K562 (cell line): ENCODE data around the gene CREG2. TPM values are rescaled to one million over a fixed set of nuclear protein-coding genes. Genes with fewer than 3 reads are reported as not detected.

Source experiments
- ATAC-seq: fragments of 200-7000 bp; cut with Tn5 transposase; 3 replicates; pipeline ENCODE4 v1.9.1; 2020; ENCODE audit warnings: moderate library complexity
- BruUV-seq: library from RNA; stranded (reverse); fragments of 400-500 nt; replicated peaks from 2 replicates; lab custom pipeline; 2021; lab: Mats Ljungman, UMichigan
- CTCF ChIA-PET: fragments of 300-600 bp; formaldehyde crosslinking; extraction: SDS; loops from one replicate; lab custom pipeline; 2021; ENCODE audit warnings: low intra/inter-chr PET ratio; lab: Yijun Ruan, JAX
- POLR2A ChIA-PET: fragments of 300-600, 350-650 bp; sonication (Branson Sonifier 250); formaldehyde crosslinking; extraction: SDS; loops from one replicate; lab custom pipeline; 2021; ENCODE audit warnings: antibody characterized with exemption, inconsistent platforms; lab: Yijun Ruan, JAX
- DNase-seq, 4 experiments: peaks; one replicate each; pipeline versions ENCODE4 v3.0.0 to v3.0.0-alpha.2; 2011 to 2018; ENCODE audit warnings: low spot score in 3 of 4, mixed read lengths in 3 of 4; ENCODE audit errors: extremely low read depth in 1 of 4
- FAIRE-seq: peaks from 2 replicates; lab custom pipeline; 2011; peaks lifted over from hg19 to GRCh38; lab: Jason Lieb, UNC
- H2AFZ ChIP-seq: 2 replicates; pipeline ENCODE4 v1.6.0; 2011; ENCODE audit warnings: low read depth, low read length, control low read depth, inconsistent platforms
- H3K27ac ChIP-seq: fragments of 200-600 bp; 3 replicates; pipeline ENCODE4 v1.8.0; 2011; ENCODE audit warnings: low read depth, mild to moderate bottlenecking, control low read depth, inconsistent platforms, low read length, moderate library complexity, mixed read lengths; ENCODE audit errors: extremely low read depth
- H3K27me3 ChIP-seq, 2 experiments: fragments of 300-600 bp in 1 of 2; 2 replicates in 1 of 2; 3 replicates in 1 of 2; pipeline versions ENCODE4 v1.6.0 to v1.8.0; 2011; ENCODE audit warnings: inconsistent platforms in 2 of 2, low read length in 2 of 2, mild to moderate bottlenecking in 1 of 2, mixed read lengths in 1 of 2, moderate library complexity in 1 of 2; ENCODE audit not compliant: control insufficient read depth in 2 of 2, insufficient read depth in 2 of 2
- H3K36me3 ChIP-seq: fragments of 300-600 bp; 3 replicates; pipeline ENCODE4 v1.8.0; 2011; ENCODE audit warnings: mild to moderate bottlenecking, low read length, inconsistent platforms; ENCODE audit not compliant: control insufficient read depth, insufficient read depth
- H3K4me1 ChIP-seq, 2 experiments: fragments of 200-600 bp in 1 of 2; replicated peaks in 1 of 2; 2 replicates in 1 of 2; 3 replicates in 1 of 2; pipeline versions ENCODE4 v1.5.1 to v1.8.0; 2011; ENCODE audit warnings: inconsistent platforms in 2 of 2, low read length in 2 of 2, mild to moderate bottlenecking in 1 of 2, mixed read lengths in 1 of 2, moderate library complexity in 1 of 2; ENCODE audit not compliant: control insufficient read depth in 2 of 2, insufficient read depth in 2 of 2
- H3K4me2 ChIP-seq: 2 replicates; pipeline ENCODE4 v1.6.1; 2011; ENCODE audit warnings: low read length, control low read depth, inconsistent platforms, mixed read lengths; ENCODE audit not compliant: insufficient read depth
- H3K4me3 ChIP-seq: fragments of 200-600 bp; sonication (generic), shearing (Covaris generic); 2 replicates; pipeline ENCODE4 v1.5.1; 2016; ENCODE audit warnings: control low read depth, inconsistent platforms
- H3K79me2 ChIP-seq: fragments of 200-600 bp; 3 replicates; pipeline ENCODE4 v1.8.0; 2011; ENCODE audit warnings: low read length, inconsistent platforms; ENCODE audit not compliant: control insufficient read depth, insufficient read depth
- H3K9ac ChIP-seq, 2 experiments: 2 replicates each; pipeline versions ENCODE4 v1.6.0 to v1.6.1; 2011; ENCODE audit warnings: low read depth in 2 of 2, low read length in 2 of 2, control low read depth in 1 of 2, inconsistent platforms in 1 of 2, mild to moderate bottlenecking in 1 of 2, mixed read lengths in 1 of 2; ENCODE audit not compliant: insufficient read depth in 1 of 2
- H3K9me1 ChIP-seq: one replicate; pipeline ENCODE4 v1.6.0; 2011; ENCODE audit warnings: inconsistent platforms, mild to moderate bottlenecking, low read length, moderate library complexity; ENCODE audit not compliant: control insufficient read depth, insufficient read depth
- H3K9me3 ChIP-seq: replicated peaks from 2 replicates; pipeline ENCODE4 v1.5.1; 2011; ENCODE audit warnings: low read depth, low read length, inconsistent platforms; ENCODE audit not compliant: control insufficient read depth, insufficient read depth
- H4K20me1 ChIP-seq: replicated peaks from 2 replicates; pipeline ENCODE4 v1.6.1; 2011; ENCODE audit warnings: low read length, inconsistent platforms, mixed read lengths; ENCODE audit not compliant: control insufficient read depth, insufficient read depth
- CHAMP1 ChIP-seq: fragments of 450-650 bp; IDR thresholded peaks from 2 replicates; pipeline ENCODE4 v1.6.1; 2016; ENCODE audit warnings: mild to moderate bottlenecking
- CREB5 ChIP-seq: fragments of 250-450 bp; sonication (Bioruptor Pico); IDR thresholded peaks from 2 replicates; pipeline ENCODE4 v1.5.0; 2020; ENCODE audit warnings: mild to moderate bottlenecking
- EP400 ChIP-seq: fragments of 450-650 bp; IDR thresholded peaks from 2 replicates; pipeline ENCODE4 v1.6.1; 2017; ENCODE audit warnings: antibody characterized with exemption, mild to moderate bottlenecking, moderate library complexity
- FOXK1 ChIP-seq: sonication (generic); formaldehyde crosslinking; IDR thresholded peaks from 2 replicates; pipeline ENCODE4 v1.8.0; 2022; ENCODE audit warnings: missing genetic modification reagents, mild to moderate bottlenecking, borderline replicate concordance
- GMEB1 ChIP-seq: fragments of 250-450 bp; sonication (Bioruptor Pico); IDR thresholded peaks from 2 replicates; pipeline ENCODE4 v1.4.0; 2020; ENCODE audit warnings: mild to moderate bottlenecking
- KLF16 ChIP-seq: IDR thresholded peaks from 2 replicates; pipeline ENCODE4 v1.6.1; 2016; ENCODE audit warnings: antibody characterized with exemption
- SP2 ChIP-seq: IDR thresholded peaks from 2 replicates; pipeline ENCODE4 v1.6.1; 2011; ENCODE audit warnings: mild to moderate bottlenecking, low read depth, low read length, moderate library complexity; ENCODE audit not compliant: poor library complexity, severe bottlenecking; ENCODE audit errors: extremely low read depth
- SRSF3 ChIP-seq: fragments of 200-400 bp; formaldehyde crosslinking; IDR thresholded peaks from 2 replicates; pipeline ENCODE4 v1.6.1; 2016; ENCODE audit warnings: mild to moderate bottlenecking, low read length, moderate library complexity; ENCODE audit not compliant: insufficient read depth
- TEAD2 ChIP-seq: fragments of 450-650 bp; IDR thresholded peaks from 2 replicates; pipeline ENCODE4 v1.6.1; 2016; ENCODE audit warnings: missing genetic modification characterization, control low read depth, missing compliant biosample characterization
- ZNF431 ChIP-seq: sonication (generic); formaldehyde crosslinking; IDR thresholded peaks from 2 replicates; pipeline ENCODE4 v1.8.0; 2022; ENCODE audit warnings: mild to moderate bottlenecking, missing genetic modification reagents
- ZNF699 ChIP-seq: fragments of 250-450 bp; sonication (Bioruptor Pico); IDR thresholded peaks from 2 replicates; pipeline ENCODE4 v1.8.0; 2021; ENCODE audit warnings: mild to moderate bottlenecking, moderate library complexity; ENCODE audit not compliant: insufficient replicate concordance
- ZNF75A ChIP-seq: fragments of 450-650 bp; formaldehyde crosslinking; IDR thresholded peaks from 2 replicates; pipeline ENCODE4 v1.4.0; 2020; ENCODE audit warnings: mild to moderate bottlenecking
- WGBS: fragments of 100-300 bp; shearing (Covaris generic); methylation state at CpG from one replicate; pipeline ENCODE4 v1.1.6; 2016; ENCODE audit warnings: low coverage, mixed read lengths; ENCODE audit not compliant: insufficient coverage; ENCODE audit errors: missing lambda C conversion rate; 5-methylcytosine and 5-hydroxymethylcytosine counted together
- in situ Hi-C: fragments of 300-500 bp; cut with MboI; formaldehyde crosslinking; loops from 4 replicates; pipeline ENCODE4 v1.15.0; 2018; ENCODE audit warnings: inconsistent platforms, mixed read lengths
- intact Hi-C: fragments of 100-400 bp; cut with micrococcal nuclease; formaldehyde crosslinking; loops from 2 replicates; pipeline ENCODE4 v1.14.2; 2022
- polyA plus RNA-seq, 8 experiments: library from polyadenylated mRNA; depleted of rRNA in 4 of 8; stranded (reverse) in 5 of 8; unstranded in 3 of 8; fragments of >200 nt; fragmentation: Nextera tagmentation in 2 of 8; fragmentation: Illumina TruSeq in 1 of 8; extraction: Ambion mirVana in 2 of 8; extraction: Trizol in 1 of 8; gene quantifications; 2 replicates each; pipeline versions ENCODE4 v1.2.1 to v1.2.3, GENCODE V29; 2011 to 2014; ENCODE audit warnings: inconsistent platforms in 1 of 8, missing spikeins in 1 of 8
- total RNA-seq, 7 experiments: library from RNA; depleted of rRNA in 6 of 7; stranded (reverse); fragments of >200 nt in 6 of 7; fragmentation: Illumina TruSeq in 2 of 7; extraction: Trizol in 2 of 7; gene quantifications; 2 replicates each; pipeline versions ENCODE4 v1.2.1 to v1.2.3, GENCODE V29; 2011 to 2021; ENCODE audit warnings: low replicate concordance in 1 of 7
- TF ChIP-seq, protein P1 (sequence below): fragments of 450-650 bp; IDR thresholded peaks from 2 replicates; pipeline ENCODE4 v1.6.1; 2016; ENCODE audit warnings: missing biosample characterization, missing genetic modification characterization
- TF ChIP-seq, protein P2 (sequence below): sonication (generic); formaldehyde crosslinking; IDR thresholded peaks from 2 replicates; pipeline ENCODE4 v1.8.1; 2022; ENCODE audit warnings: missing genetic modification reagents
- TF ChIP-seq, protein P3 (sequence below): sonication (generic); formaldehyde crosslinking; IDR thresholded peaks from 2 replicates; pipeline ENCODE4 v1.9.0; 2022; ENCODE audit warnings: mild to moderate bottlenecking, missing genetic modification reagents

CREG2 gene
- total and polyA plus RNA-seq, 9 of the 15 experiments (the other 6 are each of a cell fraction or from before 2014, with no cell fraction given), result not detected

GRCh38 chr2:101367508-101367907 is 19.8 kb downstream of the CREG2 start:
- 0% methylated on average over 5 of the region's 5 CpGs for WGBS
- Histone ChIP-seq H3K4me2 (no peak overlapping the region), H2AFZ (no peak overlapping the region), H3K4me3 (no peak overlapping the region), H3K9me3 (no peaks in the 10 kb centered on the region), H3K27ac (no peak overlapping the region), H3K27me3 (peaks cover 7 to 54% of the 10 kb centered on the region in 2 experiments; a peak in 4 of 5 replicates), H4K20me1 (no peaks in the 10 kb centered on the region), H3K9ac (no peak overlapping the region), H3K79me2 (no peaks in the 10 kb centered on the region), H3K36me3 (no peaks in the 10 kb centered on the region), H3K4me1 (no peaks in the 10 kb centered on the region), H3K9me1 (no peaks in the 10 kb centered on the region)
- no peak for FAIRE-seq
- POLR2A ChIA-PET, result no interaction called here
- in situ Hi-C loops (no loop called here), intact Hi-C loops (no loop called here)
- no peak for ATAC-seq
- BruUV-seq, result no TSS peak
- CTCF ChIA-PET, result no interaction called here
- no peak for DNase-seq
- TF ChIP-seq CHAMP1, result no peak
- TF ChIP-seq, protein P1, sequence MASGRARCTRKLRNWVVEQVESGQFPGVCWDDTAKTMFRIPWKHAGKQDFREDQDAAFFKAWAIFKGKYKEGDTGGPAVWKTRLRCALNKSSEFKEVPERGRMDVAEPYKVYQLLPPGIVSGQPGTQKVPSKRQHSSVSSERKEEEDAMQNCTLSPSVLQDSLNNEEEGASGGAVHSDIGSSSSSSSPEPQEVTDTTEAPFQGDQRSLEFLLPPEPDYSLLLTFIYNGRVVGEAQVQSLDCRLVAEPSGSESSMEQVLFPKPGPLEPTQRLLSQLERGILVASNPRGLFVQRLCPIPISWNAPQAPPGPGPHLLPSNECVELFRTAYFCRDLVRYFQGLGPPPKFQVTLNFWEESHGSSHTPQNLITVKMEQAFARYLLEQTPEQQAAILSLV (tag), result no peak
- TF ChIP-seq SP2, result no peak
- no peak for TF ChIP-seq CREB5 (CRISPR knock-in tag)
- TF ChIP-seq, protein P2, sequence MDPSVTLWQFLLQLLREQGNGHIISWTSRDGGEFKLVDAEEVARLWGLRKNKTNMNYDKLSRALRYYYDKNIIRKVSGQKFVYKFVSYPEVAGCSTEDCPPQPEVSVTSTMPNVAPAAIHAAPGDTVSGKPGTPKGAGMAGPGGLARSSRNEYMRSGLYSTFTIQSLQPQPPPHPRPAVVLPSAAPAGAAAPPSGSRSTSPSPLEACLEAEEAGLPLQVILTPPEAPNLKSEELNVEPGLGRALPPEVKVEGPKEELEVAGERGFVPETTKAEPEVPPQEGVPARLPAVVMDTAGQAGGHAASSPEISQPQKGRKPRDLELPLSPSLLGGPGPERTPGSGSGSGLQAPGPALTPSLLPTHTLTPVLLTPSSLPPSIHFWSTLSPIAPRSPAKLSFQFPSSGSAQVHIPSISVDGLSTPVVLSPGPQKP (CRISPR knock-in tag), result no peak
- TF ChIP-seq, protein P3, sequence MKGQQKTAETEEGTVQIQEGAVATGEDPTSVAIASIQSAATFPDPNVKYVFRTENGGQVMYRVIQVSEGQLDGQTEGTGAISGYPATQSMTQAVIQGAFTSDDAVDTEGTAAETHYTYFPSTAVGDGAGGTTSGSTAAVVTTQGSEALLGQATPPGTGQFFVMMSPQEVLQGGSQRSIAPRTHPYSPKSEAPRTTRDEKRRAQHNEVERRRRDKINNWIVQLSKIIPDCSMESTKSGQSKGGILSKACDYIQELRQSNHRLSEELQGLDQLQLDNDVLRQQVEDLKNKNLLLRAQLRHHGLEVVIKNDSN, result no peak
- no peak for TF ChIP-seq ZNF431
- TF ChIP-seq EP400, result no peak
- TF ChIP-seq FOXK1, result no peak
- TF ChIP-seq KLF16, result no peak
- no peak for TF ChIP-seq GMEB1 (CRISPR knock-in tag)
- TF ChIP-seq TEAD2 (tag), result no peak
- no peak for TF ChIP-seq ZNF699
- TF ChIP-seq SRSF3, result no peak
- TF ChIP-seq ZNF75A (CRISPR knock-in tag), result no peak
- TF ChIP-seq, all 486 proteins: peak for 0
